GM12891 (cell line): ENCODE data around the gene PPM1M. TPM values are rescaled to one million over a fixed set of nuclear protein-coding genes. Genes with fewer than 3 reads are reported as not detected.
A peak's percentile ranks its signal among the peaks of the same experiment; 100 is the strongest.

Experiments
- DNase-seq: peaks from one replicate; pipeline ENCODE4 v3.0.0; 2011; ENCODE audit warnings: low spot score; ENCODE audit not compliant: insufficient read length
- FAIRE-seq: peaks from 2 replicates; lab custom pipeline; 2011; peaks lifted over from hg19 to GRCh38; lab: Jason Lieb, UNC
- PAX5 ChIP-seq: IDR thresholded peaks from 2 replicates; pipeline ENCODE4 v1.6.1; 2011; ENCODE audit warnings: low read length, moderate library complexity, mild to moderate bottlenecking; ENCODE audit not compliant: insufficient read depth, severe bottlenecking
- POLR2A ChIP-seq: IDR thresholded peaks from 2 replicates; pipeline ENCODE4 v1.6.1; 2011; ENCODE audit warnings: low read depth, low read length, control low read depth
- POLR2AphosphoS5 ChIP-seq: IDR thresholded peaks from 2 replicates; pipeline ENCODE4 v1.6.1; 2011; ENCODE audit warnings: low read depth, low read length, control low read depth
- POU2F2 ChIP-seq: IDR thresholded peaks from 2 replicates; pipeline ENCODE4 v1.6.1; 2011; ENCODE audit warnings: low read depth, mild to moderate bottlenecking, control low read depth, low read length, moderate library complexity
- SPI1 ChIP-seq: IDR thresholded peaks from 2 replicates; pipeline ENCODE4 v1.6.1; 2011; ENCODE audit warnings: low read depth, low read length, control low read depth
- TAF1 ChIP-seq: IDR thresholded peaks from 2 replicates; pipeline ENCODE4 v1.6.1; 2011; ENCODE audit warnings: low read depth, low read length, control low read depth
- polyA plus RNA-seq: library from polyadenylated mRNA; unstranded; fragments of >200 nt; gene quantifications from one replicate; pipeline ENCODE4 v1.2.1, GENCODE V29; 2012; ENCODE audit warnings: low read depth, missing spikeins, inconsistent platforms; ENCODE audit not compliant: missing spikeins

PPM1M gene
- polyA plus RNA-seq: 19.3 TPM

- DNase-seq (peak; percentile 76), FAIRE-seq (peak; percentile 87)
- TF ChIP-seq TAF1 (no peak), POLR2A (0 out of 2 replicates have a peak, but pooled peaks have one; percentile 41)
Measured at GRCh38 chr3:52245322-52246263, at the start of gene PPM1M. Gene PPM1M (plus strand): TSS chr3:52245759. CDS start chr3:52245825, 66 bp downstream.

GRCh38 chr3:52195823-52196331, 49.7 kb upstream of the PPM1M start:
- FAIRE-seq: no peak
- TF ChIP-seq SPI1: no peak
- no peak for TF ChIP-seq TAF1
- no peak for TF ChIP-seq POLR2A
- no peak for TF ChIP-seq POLR2AphosphoS5
- no peak for DNase-seq

GRCh38 chr3:52196977-52197376, 48.6 kb upstream of the PPM1M start:
- no peak for DNase-seq
- no peak for FAIRE-seq

GRCh38 chr3:52197499-52197841, 48.1 kb upstream of the PPM1M start:
- DNase-seq: no peak
- TF ChIP-seq POLR2AphosphoS5 (no peak), POU2F2 (no peak), SPI1 (no peak), PAX5 (no peak), POLR2A (no peak), TAF1 (no peak)
- no peak for FAIRE-seq

More at GRCh38 chr3:52196977-52197376, 48.6 kb upstream of the PPM1M start:
- TF ChIP-seq POU2F2: no peak
- no peak for TF ChIP-seq PAX5
- no peak for TF ChIP-seq POLR2AphosphoS5
- TF ChIP-seq TAF1: no peak
- no peak for TF ChIP-seq POLR2A
- TF ChIP-seq SPI1: no peak

GRCh38 chr3:52197842-52198625, 47.5 kb upstream of the PPM1M start, which contains the start of gene ALAS1:
Gene ALAS1 (plus strand): TSS chr3:52198160. CDS start chr3:52199242, 1,082 bp downstream.
- peak; percentile 99 for FAIRE-seq
- TF ChIP-seq POLR2AphosphoS5: peak; percentile 87
- TF ChIP-seq POLR2A: peak; percentile 85
- TF ChIP-seq TAF1: 0 out of 2 replicates have a peak, but pooled peaks have one; percentile 27
- TF ChIP-seq PAX5: no peak
- peak; percentile 51 for TF ChIP-seq SPI1
- no peak for TF ChIP-seq POU2F2
- peak; percentile 99 for DNase-seq

GRCh38 chr3:52198643-52199608, 46.6 kb upstream of the PPM1M start:
- no peak for DNase-seq
- FAIRE-seq: no peak
- TF ChIP-seq POLR2AphosphoS5: no peak
- TF ChIP-seq POLR2A: no peak
- no peak for TF ChIP-seq TAF1
- no peak for TF ChIP-seq SPI1
- TF ChIP-seq POU2F2: no peak
- TF ChIP-seq PAX5: no peak

- FAIRE-seq: peak; percentile 54
- no peak for DNase-seq
- no peak for TF ChIP-seq TAF1
- TF ChIP-seq PAX5: no peak
- TF ChIP-seq POLR2AphosphoS5: no peak
- no peak for TF ChIP-seq SPI1
- no peak for TF ChIP-seq POU2F2
- TF ChIP-seq POLR2A: no peak
Measured at GRCh38 chr3:52200981-52201679, 44.4 kb upstream of the PPM1M start.

- FAIRE-seq (peak; percentile 82), DNase-seq (no peak)
- TF ChIP-seq TAF1: no peak
- no peak for TF ChIP-seq SPI1
- no peak for TF ChIP-seq PAX5
- TF ChIP-seq POLR2A: no peak
Measured at GRCh38 chr3:52202384-52203077, 43.0 kb upstream of the PPM1M start.
